ENCODE data around the gene UBALD1. TPM values are rescaled to one million over a fixed set of nuclear protein-coding genes. Genes with fewer than 3 reads are reported as not detected.

UBALD1 gene
- total RNA-seq, 1 donor from 2014 or later, result 12.7 TPM

DNA sequence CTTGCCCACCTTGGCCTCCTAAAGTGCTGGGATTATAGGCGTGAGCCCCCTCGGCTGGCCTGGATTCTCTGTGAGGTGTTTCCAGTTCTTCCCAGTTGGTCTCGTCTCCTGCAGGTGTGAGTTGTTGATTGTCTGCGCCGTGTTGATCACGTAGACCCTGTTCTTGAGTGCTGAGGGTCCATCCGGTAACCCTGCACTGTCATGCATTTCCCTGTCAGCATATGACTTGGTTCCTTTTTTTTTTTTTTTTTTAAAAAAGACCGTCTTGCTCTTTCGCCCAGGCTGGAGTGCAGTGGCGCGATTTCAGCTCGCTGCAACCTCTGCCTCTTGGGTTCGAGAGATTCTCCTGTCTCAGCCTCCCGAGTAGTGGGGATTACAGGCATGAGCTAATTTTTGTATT is 27.2 kb upstream of the UBALD1 start:
- ATAC-seq, result no peak

DNA sequence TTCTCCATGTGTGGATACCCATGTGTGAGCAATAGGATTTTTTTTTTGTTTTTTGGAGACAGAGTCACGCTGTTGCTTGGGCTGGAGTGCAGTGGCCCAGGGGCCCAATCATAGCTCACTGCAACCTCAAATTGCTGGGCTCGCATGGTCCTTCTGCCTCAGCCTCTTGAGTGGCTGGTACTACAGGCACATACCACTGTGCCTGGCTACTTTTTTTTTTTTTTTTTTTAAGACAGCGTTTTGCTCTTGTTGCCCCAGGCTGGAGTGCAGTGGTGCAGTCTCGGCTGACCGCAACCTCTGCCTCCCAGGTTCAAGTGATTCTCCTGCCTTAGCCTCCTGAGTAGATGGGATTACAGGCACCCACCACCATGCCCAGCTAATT is 26.6 kb upstream of the UBALD1 start:
- ATAC-seq, result no peak

DNA sequence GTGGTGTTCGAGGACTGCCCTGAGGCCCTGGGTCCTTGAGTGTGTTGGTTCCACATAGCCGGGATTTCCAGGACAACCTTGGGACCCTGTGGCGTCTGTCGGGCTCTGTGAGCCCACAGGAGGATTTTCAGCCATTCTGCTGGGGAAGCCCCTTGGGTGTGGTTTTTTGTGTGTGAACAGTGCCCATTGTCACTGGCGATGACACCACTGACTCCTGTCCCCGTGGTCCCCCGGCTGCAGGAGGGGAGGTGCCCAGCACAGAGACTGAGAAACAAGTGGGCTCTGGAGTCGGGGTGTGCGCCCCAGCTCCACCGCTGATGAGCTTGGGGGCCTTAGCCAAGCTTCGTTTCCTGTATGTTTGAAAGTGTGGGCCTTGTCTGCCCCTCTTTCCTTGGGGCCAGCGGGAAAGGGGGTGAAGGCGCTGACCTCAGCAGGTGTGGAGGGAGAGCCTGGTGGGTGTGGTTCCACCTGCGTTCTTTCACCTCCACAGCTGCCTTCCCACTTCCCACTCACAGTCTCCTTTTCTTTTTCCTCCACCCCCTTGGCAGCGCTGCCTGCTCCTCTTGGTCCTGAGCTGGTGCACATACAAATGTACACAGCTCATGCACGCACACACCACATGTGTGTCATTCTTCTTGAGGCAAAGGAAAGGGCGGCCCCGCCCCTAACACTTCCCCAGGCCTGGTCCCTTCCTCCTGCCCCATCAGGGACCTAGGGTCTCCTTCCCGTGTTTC is 26.1 kb upstream of the UBALD1 start:
- ATAC-seq, result peak; percentile 51

DNA sequence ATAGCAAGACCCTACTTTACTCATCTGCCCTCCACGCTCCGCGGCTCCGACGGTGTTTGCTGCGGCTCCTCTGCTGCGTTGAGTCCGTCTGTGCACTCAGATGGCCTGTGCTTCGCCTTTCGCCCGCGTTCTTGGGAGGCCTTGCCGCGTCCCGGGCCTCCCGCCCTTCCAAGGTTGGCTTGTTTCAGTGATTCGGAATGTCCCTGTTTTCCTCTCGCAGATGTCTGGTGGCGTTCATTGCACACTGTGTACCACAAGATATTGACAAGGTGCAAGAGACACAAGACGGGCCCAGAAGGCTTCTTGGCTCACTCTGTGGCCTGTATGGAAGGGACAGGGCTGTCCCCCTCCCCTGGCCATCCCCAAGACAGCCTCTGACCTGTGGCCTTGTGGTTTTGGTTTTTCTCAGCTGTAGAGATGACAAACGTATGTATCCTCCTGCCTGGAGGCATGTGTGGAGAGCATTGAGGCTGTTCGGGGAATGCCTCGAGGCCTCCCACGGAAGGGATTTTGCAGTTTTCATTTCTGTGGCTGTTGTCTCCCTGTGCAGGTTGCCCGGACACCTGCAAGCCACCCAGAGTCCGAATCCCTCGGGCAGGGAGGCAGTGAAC is 25.3 kb upstream of the UBALD1 start:
- ATAC-seq, result no peak

DNA sequence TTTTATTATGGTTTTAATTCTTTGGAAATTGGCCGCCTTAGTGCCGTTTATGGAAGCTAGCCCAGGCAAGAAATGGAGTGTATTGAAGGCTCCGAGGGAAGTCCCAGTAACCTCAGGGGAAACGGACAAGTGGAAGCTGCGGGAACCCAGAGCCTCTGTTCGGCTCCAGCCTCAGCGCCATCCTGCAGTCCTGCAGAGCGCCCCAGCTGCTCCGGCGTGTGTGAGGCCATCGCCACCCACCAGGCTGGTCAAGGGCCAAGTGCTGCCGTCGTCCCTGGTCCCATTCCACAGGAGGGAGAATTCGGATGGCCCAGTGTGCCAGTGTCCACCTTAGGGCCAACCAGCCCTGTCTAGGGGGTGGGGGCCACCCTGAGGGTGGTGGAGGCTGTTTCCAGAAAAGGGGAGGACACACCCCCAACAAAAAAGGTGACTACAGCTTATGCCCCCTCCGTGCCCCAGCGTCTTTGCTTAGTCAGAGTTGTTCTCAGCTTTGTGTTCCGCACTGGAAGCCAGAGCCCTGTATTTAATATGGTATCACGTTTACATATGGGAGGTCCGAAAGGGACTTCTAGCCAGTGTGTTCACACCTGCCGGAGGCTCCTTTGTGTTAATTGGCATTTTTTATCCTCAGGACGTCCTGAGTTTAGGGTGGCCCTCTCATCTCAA is 22.9 kb upstream of the UBALD1 start:
- no peak for ATAC-seq

DNA sequence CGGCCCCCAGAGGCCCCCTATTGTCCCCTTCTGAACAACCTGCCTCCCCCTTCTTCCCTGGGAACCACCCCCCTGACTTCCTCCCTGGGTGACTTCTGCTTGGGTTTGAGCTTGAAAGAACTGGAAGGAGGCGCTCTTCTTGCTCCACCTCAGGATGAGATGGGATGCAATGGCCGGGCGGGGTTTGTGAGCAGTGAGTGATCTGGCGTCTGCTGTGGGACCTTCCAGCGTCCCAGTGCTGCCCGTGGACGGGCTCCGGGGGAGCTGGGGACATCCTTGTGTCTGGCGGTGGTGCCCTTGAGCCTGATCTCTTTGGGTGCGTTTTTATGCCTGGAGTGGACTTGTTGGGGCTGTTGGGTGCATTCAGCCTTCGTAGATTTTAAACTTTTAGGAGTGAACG is 21.5 kb upstream of the UBALD1 start:
- ATAC-seq, result no peak

DNA sequence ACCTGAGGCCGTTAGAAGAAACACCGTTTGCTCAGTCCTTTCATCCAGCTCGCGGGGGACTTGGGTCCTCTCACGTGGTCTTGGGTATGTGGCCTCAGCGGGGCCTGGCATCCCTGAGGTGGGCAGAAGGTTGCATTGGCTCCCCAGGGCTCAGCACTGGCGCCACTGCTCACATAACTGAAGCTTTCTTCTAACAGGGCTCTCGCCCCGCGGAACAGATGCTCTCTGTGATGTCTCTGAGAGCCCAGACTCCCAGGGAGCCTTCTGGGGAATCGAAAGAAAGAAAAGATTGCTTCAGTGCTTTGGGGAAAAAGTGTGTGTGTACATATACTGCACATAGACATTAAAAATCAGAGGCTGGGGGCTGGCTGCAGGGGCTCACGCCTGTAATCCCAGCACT is 20.1 kb upstream of the UBALD1 start:
- ATAC-seq, result no peak

DNA sequence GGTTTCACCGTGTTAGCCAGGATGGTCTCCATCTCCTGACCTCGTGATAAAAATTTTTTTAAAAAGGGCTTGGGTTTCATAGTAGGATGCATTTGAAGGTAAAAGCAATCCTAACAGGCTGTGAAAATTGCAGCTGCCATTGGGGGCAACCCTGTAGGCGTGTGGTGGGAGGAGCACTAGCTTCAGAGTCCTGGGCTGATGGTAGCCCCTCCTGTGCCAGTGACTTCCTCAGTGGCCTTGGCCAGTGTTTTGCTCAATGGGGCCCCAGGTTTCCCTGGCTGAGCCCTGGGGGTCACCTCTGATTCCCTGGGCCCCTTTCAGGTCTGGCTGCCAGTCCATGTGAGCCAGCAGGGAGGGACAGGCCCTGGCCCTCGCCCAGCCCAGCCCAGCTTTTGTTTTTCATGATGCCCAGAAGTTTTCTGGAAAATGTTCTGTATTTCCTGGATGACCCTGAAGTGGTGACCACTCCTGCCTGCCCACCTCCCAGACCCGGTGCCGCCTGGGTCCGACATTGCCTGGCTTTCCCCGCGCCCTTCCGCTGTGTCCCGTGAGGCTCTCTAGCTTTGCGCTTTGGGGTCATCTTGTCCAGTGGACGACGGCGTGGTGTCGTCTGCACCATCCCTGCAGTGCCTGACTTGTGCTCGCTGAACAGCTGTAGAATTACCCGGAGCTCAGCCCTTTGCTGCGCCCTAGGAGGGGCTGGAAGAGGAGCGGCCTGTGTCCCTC is 19.4 kb upstream of the UBALD1 start:
- ATAC-seq, result no peak

DNA sequence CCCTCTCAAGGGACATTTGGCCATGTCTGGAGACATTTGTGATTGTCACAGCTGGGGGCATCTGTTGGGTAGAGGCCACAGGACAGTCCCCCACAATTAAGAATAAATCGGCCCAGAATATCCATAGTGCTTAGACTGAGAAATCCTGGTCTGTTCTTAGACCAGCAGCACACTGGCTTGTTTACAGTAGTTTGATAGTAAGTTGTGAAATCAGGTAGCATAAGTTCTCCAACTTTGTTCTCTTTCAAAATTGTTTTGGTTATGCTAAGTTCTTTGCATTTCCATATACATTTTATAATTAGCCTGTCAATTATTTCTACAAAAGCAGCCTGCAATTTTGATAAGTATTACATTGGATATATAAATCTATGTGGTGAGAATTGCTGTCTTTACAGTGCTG is 16.8 kb upstream of the UBALD1 start:
- no peak for ATAC-seq

DNA sequence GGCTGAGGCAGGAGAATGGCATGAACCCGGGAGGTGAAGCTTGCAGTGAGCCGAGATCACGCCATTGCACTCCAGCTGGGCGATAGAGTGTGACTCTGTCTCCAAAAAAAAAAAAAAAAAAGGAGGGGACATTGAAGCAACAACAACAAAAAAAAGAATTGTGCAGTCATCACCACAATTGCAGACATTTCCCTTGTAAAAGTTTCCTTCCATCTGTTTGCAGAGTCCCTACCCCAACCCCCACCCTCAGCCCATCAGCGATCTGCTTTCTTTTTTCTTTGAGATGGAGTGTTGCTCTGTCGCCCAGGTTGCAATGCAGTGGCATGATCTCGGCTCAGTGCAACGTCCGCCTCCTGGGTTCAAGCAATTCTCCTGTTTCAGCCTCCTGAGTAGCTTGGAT is 13.6 kb upstream of the UBALD1 start:
- no peak for ATAC-seq

DNA sequence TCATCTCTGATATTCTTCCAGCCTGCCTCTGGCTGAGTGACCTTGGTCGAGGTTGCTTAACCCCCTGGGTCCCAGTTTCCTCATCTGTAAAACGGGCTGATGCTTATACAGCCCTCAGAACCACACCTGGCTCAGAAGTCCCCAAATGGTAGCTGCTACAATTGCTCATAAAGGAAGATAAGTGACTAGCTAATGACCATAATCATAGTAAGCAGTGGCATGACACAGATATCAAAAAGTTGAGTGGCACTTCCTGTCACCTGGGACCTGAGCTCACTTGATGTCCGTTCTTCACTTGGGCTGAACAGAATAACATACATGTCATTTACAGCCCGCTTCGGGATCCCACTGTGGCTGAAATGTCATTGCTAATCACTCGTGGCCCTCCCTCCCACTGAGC is 11.7 kb upstream of the UBALD1 start:
- ATAC-seq, result no peak

DNA sequence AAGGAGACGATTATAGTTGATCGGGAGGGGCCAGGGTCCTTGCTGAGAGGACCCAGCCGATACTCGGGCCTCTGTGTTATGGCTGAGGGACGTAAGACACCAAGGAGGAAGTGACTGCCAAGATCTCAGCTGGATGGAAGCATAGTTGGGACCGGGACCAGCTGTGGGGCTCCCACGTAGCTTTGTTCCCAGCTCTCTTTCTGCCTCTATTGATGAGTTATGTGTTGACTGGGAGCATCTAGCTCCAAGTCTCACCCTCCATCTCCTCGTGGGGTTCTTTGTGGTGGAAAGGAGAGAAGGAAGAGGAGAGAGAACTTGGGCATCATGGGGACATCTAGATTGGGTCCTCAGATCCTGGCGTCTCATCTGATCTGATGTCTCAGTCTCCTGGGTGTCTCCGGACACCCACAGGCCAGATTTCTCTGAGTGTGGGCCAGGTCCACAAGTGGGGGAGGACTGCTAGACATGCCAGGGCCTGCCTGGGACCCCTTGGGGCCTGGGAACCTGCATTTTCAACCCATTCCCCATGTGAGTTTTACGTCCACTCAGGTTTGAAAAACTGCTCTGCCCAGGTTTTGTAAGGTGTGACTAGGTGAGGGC is 11.0 kb upstream of the UBALD1 start:
- peak; percentile 13 for ATAC-seq

DNA sequence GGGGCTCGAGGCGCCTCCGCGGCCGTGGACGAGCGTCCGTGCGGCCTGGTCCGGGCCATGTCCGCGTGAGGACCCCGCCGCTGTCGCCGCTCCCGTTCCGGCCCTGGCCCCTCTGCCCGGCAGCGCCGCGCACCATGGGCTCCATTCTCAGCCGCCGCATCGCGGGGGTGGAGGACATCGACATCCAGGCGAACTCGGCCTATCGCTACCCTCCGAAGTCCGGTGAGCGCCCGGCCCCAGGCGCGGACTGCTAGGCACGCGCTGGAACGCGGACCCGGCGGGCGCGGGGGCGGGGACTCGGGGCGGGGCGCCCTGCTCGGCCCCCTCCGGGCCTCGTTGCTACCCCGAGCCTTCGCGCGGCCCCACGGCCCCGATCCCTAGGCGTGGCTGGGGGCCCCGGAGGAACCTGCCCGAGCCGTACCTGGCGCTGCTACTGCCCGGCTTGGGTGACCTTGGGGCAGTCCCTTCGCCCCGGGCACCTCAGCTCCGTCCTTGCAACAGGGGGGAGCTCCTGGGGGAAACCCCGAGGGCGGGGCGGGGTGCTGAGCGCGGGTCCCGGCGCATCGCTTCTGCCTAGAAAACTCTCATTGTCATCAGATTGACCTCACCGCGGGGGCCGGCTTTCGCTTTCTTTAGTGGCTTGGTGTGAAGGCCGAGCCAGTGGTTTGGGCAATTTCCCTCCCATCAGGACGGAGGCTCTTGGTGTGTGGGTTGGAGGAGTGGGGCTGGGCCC is 10.3 kb upstream of the UBALD1 start:
- ATAC-seq, result peak; percentile 48

DNA sequence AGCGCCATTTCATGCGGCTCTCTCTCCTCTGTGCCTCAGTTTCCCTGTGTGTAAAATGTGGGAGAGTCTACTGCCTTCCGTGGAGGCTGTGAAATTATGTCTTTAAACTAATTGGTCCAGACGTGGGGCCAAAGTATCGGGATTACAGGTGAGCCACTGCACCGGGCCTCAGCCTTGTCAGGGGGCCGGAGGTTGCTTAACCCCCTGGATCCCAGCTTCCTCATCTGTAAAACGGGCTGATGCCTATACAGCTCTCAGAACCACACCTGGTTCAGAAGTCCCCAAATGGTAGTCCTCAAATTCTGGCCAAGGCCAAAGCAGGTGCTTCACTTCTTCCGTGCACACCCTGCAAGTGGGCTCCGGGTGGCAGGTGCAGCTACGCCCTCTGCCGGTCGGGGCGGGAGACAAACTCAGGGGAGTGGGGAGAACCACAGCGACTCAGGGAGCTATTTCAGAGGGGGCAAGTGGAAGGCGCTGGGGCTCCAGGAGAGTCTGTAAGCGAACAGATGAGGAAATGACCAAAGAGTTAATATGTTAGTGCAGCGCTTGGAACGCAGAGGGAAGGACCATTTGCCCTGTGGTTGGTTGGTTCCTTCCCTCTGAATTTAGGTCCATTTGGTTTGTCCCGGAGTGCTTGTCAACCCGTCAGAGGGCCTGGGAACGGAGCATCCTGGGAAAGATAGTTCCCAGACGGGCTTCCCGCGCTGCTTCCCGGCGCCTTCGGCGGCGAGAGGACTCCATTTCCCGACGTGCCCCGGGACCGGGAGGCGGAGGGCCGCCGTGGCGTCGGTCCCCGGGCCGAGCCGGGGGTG is 9.5 kb upstream of the UBALD1 start, which contains the start of gene MGRN1:
TSS of gene MGRN1 (plus strand) at position 812 of the 812 bp plus-strand sequence. CDS start 135 bp downstream, outside the sequence.
- peak; percentile 95 for ATAC-seq

DNA sequence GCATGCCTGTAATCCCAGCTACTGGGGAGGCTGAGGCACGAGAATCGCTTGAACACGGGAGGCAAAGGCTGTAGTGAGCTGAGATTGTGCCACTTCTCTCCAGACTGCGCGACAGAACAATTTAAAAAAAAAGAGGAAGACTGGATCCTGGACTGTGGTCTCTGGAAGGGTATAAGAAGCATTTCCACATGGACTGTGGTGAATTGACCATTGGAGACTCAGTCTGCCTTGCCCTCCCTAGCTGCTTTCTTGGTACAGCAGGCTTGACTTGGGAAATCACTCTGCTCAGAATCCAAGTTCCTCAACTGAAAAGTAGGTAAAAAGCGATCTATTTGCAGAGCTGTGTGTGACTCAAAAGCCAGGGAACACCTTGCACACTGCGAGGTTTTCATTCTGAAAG is 8.9 kb upstream of the UBALD1 start:
- no peak for ATAC-seq

DNA sequence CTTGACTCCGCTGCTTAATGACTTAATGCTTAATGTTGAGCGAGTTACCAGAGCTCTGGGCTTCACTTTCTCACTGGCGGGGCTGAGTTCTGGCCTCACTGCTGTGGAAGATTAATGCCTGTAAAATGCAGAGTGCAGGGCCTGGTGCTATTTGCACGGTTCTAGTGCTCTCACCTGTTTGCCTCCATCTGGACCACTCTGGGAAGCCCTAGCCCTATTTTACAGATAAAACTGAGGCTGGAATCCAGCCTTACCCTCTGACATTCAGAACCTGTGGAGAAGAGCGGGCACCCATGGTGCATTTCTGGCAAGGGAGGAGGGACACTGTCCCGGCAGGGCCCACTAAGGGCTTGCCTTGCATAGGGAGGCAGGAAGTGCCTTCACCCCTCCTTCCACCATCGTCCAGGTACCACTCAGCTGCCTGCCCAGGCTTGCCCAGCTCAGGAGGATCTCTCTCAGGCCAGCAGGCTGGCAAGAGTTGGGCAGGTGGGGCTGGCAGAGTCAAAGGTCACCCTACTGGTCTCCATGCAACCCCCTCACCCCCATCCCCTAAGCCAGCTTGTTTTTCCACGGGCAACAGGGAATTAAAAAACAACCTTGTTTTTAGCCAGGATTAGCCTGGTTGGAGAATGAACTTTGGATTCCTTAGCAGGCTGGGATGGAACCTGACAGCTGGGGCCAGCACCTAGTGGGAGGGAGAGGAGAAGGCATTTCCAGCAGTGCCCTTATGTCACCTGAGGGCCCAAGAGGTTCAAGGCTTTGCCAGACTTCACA is 4.1 kb upstream of the UBALD1 start:
- no peak for ATAC-seq

DNA sequence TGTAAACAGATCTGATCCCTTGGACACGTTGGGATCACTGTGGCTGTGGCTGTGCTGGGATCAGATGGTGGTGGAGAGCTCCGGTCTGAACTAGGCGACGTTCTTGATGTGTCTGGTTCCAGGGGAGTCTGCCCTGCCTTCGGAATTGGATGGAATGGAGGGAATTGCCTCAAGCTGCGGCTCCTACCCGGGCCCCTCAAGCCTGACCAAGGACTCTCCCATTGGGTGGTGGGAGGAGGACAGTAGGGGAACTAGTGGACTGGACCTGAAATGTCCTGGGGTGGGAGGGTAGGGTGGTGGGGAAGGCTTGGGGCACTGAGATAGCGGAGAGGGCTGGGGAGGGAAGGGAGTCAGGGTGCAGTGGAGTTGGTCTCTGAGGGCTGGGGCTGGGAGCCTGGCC is 3.2 kb upstream of the UBALD1 start:
- no peak for ATAC-seq

DNA sequence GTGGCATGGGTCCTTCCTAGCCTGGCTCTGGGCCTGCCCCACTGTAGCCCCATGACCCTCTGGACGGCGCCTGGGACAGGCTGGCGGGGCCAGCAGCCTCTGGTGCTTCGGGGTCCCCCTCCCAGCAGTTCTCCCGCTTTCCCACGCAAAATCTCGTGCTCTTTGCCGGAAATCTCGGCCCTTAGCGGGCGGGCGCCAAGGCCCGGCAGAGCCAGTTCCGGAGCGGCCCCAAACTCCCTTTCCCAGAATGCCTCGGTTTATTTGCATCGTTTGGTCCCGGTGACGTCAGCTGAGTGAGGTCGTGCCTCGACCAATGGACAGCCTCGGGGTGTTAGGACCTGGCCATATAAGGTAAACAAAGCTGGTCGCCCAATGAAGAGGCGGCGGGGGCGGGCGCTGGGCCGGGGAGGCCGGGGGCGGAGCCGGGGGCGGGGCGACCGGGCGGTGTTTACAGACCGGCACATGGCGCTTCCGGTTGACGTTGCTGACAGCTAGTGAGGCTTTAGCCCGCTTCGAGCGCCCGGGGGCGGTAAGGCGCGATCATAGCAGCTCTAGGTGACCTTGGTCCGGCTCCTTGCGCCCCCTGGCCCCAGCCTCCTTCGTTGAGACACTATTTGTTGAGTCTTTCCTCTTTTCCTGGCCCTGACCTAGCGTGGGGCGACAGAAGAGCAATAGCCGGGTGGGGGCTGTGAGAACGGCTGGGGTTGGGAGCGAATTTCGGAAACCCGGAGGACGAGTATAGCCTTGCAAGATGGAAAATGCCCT is 1.5 kb upstream of the UBALD1 start:
- ATAC-seq, result peak; percentile 89

DNA sequence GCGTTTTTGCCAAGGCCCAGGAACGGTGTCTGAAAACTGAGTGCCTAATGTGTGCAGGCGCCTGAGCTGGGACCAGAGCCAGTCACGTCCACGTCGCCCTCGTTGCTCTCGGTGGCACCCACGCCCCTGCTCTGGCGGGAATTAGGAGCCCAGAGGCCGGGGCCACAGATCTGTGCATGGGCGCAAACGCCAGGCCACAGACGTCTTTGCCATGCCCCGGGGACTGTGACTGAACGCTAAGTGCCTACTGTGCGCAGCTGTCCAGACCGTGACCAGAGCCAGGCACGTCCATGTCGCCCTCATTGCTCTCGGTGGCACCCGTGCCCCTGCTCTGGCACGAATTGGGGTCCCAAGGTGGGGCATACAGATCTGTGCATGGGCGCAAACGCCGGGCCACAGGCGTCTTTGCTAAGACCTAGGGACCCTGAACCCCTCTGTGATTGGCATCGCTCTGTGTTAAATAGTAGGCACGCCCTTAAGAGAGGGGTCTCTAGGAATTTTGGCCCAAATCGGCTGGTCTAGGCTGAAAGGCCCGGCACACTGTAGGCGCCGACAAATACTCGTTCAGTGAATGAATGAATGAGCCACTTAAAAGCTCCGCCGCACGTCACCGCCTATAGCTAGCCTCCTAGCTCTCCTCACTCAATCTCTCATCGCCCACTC is 827 bp upstream of the UBALD1 start:
- ATAC-seq, result peak; percentile 0
